Measurements from ENCODE around the gene AFAP1. TPM values are rescaled to one million over a fixed set of nuclear protein-coding genes. Genes with fewer than 3 reads are reported as not detected.

AFAP1 gene
- total RNA-seq, 1 experiment from 2014 or later: 23.6 TPM

DNA sequence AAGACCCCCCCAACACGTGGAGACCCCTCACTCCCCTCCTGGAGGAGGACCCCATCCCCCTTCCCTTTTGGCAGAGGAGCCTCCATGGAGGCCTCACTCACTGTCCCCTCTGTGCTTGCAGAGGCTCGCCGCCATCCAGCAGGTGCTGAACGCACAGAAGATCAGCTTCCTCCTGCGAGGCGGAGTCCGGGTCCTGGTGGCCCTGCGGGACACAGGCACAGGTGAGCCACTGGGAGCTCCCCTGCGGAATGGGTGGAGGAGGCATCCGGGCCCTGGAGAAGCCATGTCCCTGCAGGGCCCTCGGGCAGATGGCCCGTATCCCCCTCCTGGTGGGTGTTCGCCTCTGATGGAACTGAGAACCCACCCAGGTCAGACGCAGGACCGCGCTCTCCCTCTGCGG is 206.5 kb downstream of the AFAP1 start (continued):
- no peak for TF ChIP-seq ARID4B (CRISPR knock-in tag; IDR thresholded peaks at IDR 0.05; ENCODE audit: borderline replicate concordance)
- no peak for TF ChIP-seq GABPB1 (CRISPR knock-in tag; IDR thresholded peaks at IDR 0.05)
- no peak for TF ChIP-seq ESRRA (CRISPR knock-in tag; IDR thresholded peaks at IDR 0.05; ENCODE audit: borderline replicate concordance)

DNA sequence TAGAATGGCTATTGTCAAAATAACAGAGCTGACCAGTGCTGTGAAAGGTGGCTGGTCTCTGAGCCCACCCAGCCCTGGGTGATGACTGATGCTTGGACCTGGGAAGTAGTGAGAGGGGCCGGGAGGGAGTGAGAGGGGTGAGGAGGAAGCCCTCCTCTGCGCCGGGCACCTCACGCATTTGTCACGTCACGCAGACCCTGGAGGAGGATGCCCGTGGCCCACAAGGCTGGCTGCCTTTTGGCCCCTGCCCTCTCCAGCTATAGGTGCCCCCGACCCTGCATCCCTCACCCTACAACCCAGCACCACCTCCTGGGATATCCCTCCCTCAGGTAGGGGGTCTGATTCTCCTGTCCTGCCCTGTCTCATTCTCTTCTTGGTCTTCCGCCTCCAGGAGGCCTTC is 207.4 kb downstream of the AFAP1 start:
- ChIA-PET POLR2A (interaction anchor here (0.7 kb wide), 1 partner anchor 22 kb away, joined by 3 read pairs; no protein-coding TSS in a partner anchor), CTCF (interaction anchor here (2.0 kb wide), 1 partner anchor 29 kb away, joined by 5 read pairs; no protein-coding TSS in a partner anchor)
- Mint-ChIP-seq H3K4me3 (no peak overlapping the region), H3K4me1 (no peaks in the 10 kb centered on the region), H3K27ac (no peak overlapping the region), H3K9me3 (no peaks in the 10 kb centered on the region), H3K27me3 (ENCODE audit: low read depth) (no peaks in the 10 kb centered on the region), H3K36me3 (no peaks in the 10 kb centered on the region)
- TF ChIP-seq, protein P1, sequence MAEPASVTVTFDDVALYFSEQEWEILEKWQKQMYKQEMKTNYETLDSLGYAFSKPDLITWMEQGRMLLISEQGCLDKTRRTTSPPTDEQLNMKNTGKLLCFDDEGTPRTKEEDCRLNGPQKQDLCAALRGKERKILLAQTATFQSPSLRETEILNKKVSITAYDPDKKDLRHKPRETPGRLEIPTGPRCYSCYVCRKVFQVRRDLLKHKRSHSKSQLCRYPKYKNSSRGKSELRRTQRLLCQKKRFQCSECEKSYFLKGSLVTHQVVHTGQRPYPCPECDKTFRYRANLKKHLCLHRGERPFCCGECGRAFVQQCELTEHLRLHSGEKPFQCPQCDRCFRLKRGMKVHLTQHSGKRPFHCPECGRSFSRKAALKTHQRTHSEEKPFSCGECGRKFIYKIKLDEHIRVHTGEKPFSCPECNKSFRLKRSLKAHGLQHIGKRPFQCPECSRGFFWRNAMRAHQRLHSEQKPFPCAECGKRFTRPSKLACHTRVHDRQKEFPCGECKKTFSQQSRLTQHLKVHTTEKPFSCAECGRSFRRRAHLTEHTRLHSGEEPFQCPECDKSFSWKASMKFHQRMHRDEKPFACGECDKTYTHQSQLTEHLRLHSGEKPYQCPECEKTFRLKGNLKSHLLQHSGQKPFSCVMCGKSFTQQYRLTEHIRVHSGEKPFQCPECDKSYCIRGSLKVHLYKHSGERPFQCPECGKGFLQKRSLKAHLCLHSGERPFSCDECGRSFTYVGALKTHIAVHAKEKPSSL (CRISPR knock-in tag; conservative IDR thresholded peaks at IDR 0.05): no peak
- TF ChIP-seq ZNF423 (CRISPR knock-in tag; IDR thresholded peaks at IDR 0.05): no peak
- TF ChIP-seq FOXJ3 (CRISPR knock-in tag; IDR thresholded peaks at IDR 0.05; ENCODE audit: borderline replicate concordance): no peak
- no peak for TF ChIP-seq ERG (CRISPR knock-in tag; IDR thresholded peaks at IDR 0.05)
- no peak for TF ChIP-seq ETV6 (CRISPR knock-in tag; IDR thresholded peaks at IDR 0.05)
- no peak for TF ChIP-seq IRF2 (CRISPR knock-in tag; IDR thresholded peaks at IDR 0.05; ENCODE audit: borderline replicate concordance, low read depth)
- TF ChIP-seq KAT7 (CRISPR knock-in tag; IDR thresholded peaks at IDR 0.05; ENCODE audit: borderline replicate concordance): no peak
- no peak for TF ChIP-seq ZNF121 (CRISPR knock-in tag; IDR thresholded peaks at IDR 0.05)
- TF ChIP-seq FOXK1 (CRISPR knock-in tag; IDR thresholded peaks at IDR 0.05): no peak
- TF ChIP-seq RELA (CRISPR knock-in tag; IDR thresholded peaks at IDR 0.05; ENCODE audit: borderline replicate concordance): no peak
- TF ChIP-seq AR (CRISPR knock-in tag; IDR thresholded peaks at IDR 0.05): no peak
- TF ChIP-seq, protein P2, sequence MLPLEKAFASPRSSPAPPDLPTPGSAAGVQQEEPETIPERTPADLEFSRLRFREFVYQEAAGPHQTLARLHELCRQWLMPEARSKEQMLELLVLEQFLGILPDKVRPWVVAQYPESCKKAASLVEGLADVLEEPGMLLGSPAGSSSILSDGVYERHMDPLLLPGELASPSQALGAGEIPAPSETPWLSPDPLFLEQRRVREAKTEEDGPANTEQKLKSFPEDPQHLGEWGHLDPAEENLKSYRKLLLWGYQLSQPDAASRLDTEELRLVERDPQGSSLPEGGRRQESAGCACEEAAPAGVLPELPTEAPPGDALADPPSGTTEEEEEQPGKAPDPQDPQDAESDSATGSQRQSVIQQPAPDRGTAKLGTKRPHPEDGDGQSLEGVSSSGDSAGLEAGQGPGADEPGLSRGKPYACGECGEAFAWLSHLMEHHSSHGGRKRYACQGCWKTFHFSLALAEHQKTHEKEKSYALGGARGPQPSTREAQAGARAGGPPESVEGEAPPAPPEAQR (CRISPR knock-in tag; IDR thresholded peaks at IDR 0.05): no peak
- no peak for TF ChIP-seq ARID4B (CRISPR knock-in tag; IDR thresholded peaks at IDR 0.05; ENCODE audit: borderline replicate concordance)
- TF ChIP-seq TP53 (CRISPR knock-in tag; IDR thresholded peaks at IDR 0.05): no peak
- DNase-seq (ENCODE audit: low spot score) (no peak), ATAC-seq (no peak)
